Dendritic cell treated with granulocyte-macrophage colony-stimulating factor and Interleukin-4, amounts not matched to agents 40 ng/mL and 50 ng/mL, for 4 days (primary cell): ENCODE results near the gene NEURL2.

Source experiments
- H3K27ac Mint-ChIP-seq: one replicate; pipeline ENCODE4 v1.8.0; 2022; ENCODE audit warnings: mild to moderate bottlenecking, mixed read lengths
- H3K27me3 Mint-ChIP-seq: one replicate; pipeline ENCODE4 v1.8.0; 2022; ENCODE audit warnings: mild to moderate bottlenecking, mixed read lengths
- H3K36me3 Mint-ChIP-seq: one replicate; pipeline ENCODE4 v1.8.0; 2022; ENCODE audit warnings: low read depth, mixed read lengths
- H3K4me1 Mint-ChIP-seq: one replicate; pipeline ENCODE4 v1.8.0; 2022; ENCODE audit warnings: low read depth, mixed read lengths
- H3K4me3 Mint-ChIP-seq: one replicate; pipeline ENCODE4 v1.8.0; 2022; ENCODE audit warnings: mild to moderate bottlenecking, moderate library complexity, mixed read lengths
- H3K9me3 Mint-ChIP-seq: one replicate; pipeline ENCODE4 v1.8.0; 2022; ENCODE audit warnings: mixed read lengths
- intact Hi-C: fragments of 100-400 bp; cut with micrococcal nuclease; formaldehyde crosslinking; loops from one replicate; pipeline ENCODE4 v1.15.0; 2022

The NEURL2 gene

DNA sequence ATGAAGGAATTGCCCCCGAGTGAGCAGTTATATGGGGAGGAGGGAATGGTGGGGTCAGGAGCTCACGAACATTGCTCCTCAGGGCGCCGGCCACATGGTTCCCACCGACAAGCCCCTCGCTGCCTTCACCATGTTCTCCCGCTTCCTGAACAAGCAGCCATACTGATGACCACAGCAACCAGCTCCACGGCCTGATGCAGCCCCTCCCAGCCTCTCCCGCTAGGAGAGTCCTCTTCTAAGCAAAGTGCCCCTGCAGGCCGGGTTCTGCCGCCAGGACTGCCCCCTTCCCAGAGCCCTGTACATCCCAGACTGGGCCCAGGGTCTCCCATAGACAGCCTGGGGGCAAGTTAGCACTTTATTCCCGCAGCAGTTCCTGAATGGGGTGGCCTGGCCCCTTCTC lies 7.3 kb upstream of the NEURL2 start:
- H3K36me3 Mint-ChIP-seq: peaks cover 68% of the 10 kb centered on the region

DNA sequence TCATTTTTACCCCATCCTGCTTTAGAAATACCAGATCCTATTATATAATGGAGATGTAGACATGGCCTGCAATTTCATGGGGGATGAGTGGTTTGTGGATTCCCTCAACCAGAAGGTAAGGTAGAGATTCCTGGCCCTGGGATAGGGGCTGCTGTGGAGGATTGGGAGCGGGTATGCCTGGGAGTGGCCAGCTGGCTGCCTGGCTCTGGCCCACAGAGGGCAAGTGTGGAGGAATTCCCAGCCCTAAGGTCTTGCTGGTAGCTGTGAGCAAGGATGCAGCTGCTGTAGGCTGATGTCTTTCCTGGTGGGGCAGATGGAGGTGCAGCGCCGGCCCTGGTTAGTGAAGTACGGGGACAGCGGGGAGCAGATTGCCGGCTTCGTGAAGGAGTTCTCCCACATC lies 6.7 kb upstream of the NEURL2 start:
- no peak overlapping the region for H3K27ac Mint-ChIP-seq
- intact Hi-C loops: no loop called here
- peaks cover 74% of the 10 kb centered on the region for H3K36me3 Mint-ChIP-seq
- no peaks in the 10 kb centered on the region for H3K27me3 Mint-ChIP-seq
- no peak overlapping the region for H3K4me3 Mint-ChIP-seq
- peaks cover 17% of the 10 kb centered on the region for H3K4me1 Mint-ChIP-seq
- H3K9me3 Mint-ChIP-seq: no peaks in the 10 kb centered on the region

More for the DNA sequence above, 7.3 kb upstream of the NEURL2 start:
- intact Hi-C loops: no loop called here
- Mint-ChIP-seq H3K9me3 (no peaks in the 10 kb centered on the region), H3K4me1 (peaks cover 11% of the 10 kb centered on the region), H3K4me3 (no peak overlapping the region), H3K27ac (no peak overlapping the region), H3K27me3 (no peaks in the 10 kb centered on the region)

DNA sequence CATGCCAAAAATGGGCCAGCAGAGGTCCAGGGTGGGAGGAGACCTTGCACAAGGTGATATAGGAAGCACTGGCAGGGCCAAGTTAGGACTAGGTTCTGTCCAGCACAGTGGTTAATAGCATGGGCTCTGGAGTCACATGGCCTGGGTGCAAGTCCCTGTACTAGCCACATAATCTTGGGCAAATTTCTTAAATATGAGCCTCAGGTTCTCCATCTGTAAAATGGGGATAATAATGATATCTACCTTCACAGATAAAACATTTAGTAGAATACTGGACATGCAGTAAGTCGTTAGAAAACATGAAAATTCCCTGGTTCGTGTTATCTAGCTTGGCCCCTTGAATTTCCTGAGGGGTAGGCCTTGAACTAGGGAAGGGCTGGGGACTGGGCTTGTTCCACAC lies 6.3 kb upstream of the NEURL2 start:
- H3K36me3 Mint-ChIP-seq: peaks cover 78% of the 10 kb centered on the region

DNA sequence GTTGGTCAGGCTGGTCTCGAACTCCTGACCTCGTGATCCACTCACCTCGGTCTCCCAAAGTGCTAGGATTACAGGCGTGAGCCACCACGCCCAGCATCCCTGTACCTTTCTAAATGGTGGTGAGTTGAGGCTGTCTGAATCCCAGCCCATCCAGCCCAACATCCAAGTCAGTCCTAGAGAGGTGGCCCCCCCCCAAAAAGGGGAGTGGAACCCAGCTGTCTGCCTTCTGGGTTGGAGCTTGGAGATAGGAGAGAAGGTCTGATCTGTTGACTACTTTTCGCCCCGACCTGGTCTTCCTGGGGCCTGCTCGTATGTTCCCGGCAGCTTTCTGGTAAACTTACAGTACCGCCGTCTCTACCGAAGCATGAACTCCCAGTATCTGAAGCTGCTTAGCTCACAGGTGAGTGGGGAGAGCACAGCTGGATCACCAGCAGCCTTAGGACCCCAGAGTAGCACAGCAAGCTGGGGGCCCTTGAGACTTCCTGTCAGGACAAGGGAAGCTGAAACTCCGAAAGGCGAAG lies 5.7 kb upstream of the NEURL2 start:
- H3K4me3 Mint-ChIP-seq: no peak overlapping the region
- H3K9me3 Mint-ChIP-seq: no peaks in the 10 kb centered on the region
- no peak overlapping the region for H3K27ac Mint-ChIP-seq
- intact Hi-C loops: no loop called here
- peaks cover 26% of the 10 kb centered on the region for H3K4me1 Mint-ChIP-seq
- H3K36me3 Mint-ChIP-seq: peaks cover 83% of the 10 kb centered on the region
- no peaks in the 10 kb centered on the region for H3K27me3 Mint-ChIP-seq

More for the DNA sequence above, 6.3 kb upstream of the NEURL2 start:
- H3K9me3 Mint-ChIP-seq: no peaks in the 10 kb centered on the region
- peaks cover 21% of the 10 kb centered on the region for H3K4me1 Mint-ChIP-seq
- no peak overlapping the region for H3K27ac Mint-ChIP-seq
- intact Hi-C loops: no loop called here
- H3K4me3 Mint-ChIP-seq: no peak overlapping the region
- no peaks in the 10 kb centered on the region for H3K27me3 Mint-ChIP-seq

DNA sequence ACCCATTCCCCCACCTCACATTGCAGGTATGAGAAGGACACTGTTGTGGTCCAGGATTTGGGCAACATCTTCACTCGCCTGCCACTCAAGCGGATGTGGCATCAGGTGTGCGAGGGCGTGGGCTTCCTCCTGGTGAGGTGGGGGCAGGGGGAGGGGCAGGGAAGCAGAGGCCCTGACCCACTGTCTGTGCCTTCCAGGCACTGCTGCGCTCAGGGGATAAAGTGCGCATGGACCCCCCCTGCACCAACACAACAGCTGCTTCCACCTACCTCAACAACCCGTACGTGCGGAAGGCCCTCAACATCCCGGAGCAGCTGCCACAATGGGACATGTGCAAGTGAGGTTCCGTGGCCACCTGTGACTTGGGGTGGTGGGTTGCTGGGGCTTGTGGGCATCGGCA lies 3.8 kb upstream of the NEURL2 start:
- H3K27ac Mint-ChIP-seq: no peak overlapping the region
- intact Hi-C loops: no loop called here
- peaks cover 89% of the 10 kb centered on the region for H3K36me3 Mint-ChIP-seq
- peaks cover 32% of the 10 kb centered on the region for H3K4me1 Mint-ChIP-seq
- no peaks in the 10 kb centered on the region for H3K9me3 Mint-ChIP-seq
- no peaks in the 10 kb centered on the region for H3K27me3 Mint-ChIP-seq
- no peak overlapping the region for H3K4me3 Mint-ChIP-seq

DNA sequence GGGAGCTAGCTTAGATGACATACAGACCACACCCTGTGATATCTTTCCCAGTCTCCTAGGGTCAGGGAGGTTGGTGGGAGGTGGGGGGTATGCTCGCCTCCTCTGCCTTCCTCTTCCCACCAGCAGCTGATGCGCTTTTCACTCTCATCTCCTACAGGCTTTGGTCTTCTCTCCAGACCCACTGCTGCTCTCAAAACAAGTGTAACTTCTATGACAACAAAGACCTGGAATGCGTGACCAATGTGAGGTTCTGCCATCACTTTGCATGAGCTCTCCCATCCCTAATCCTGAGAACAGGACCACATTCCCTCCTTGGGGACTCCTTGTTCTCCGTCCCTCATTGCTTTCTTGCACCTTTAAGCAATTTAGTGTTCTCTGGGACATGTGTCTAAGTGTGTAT lies 2.8 kb upstream of the NEURL2 start:
- H3K36me3 Mint-ChIP-seq: peaks cover 80% of the 10 kb centered on the region

DNA sequence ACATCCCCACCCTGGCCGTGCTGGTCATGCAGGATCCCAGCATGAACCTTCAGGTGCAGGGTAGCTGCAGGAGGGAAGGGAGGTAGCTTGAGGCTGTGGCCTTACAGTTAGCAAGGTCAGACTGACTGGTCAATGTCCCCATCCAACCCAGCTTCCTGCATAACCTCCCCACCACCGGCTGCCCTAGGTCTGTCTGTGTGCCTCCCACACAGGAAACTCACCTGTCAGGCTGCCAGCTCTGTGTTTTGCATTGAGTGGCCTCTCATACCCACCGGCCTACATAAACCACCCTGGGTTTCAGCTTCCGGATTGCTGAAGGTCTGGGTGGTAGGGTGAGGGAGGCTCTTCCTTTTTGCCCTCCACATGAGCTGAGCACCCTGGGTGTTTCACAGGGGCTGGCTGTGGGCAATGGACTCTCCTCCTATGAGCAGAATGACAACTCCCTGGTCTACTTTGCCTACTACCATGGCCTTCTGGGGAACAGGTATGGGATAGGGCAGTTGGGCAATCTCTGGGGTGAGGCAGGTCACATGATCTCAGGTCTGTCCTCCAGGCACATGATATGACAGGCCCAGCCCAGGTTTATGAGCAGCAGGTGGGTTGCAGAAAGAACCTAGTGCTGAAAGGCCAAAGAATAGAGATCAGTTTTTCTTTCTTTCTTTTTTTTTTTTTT lies 2.0 kb upstream of the NEURL2 start:
- Mint-ChIP-seq H3K27ac (peak overlapping the region; percentile 84), H3K27me3 (no peaks in the 10 kb centered on the region)

More for the DNA sequence above, 2.8 kb upstream of the NEURL2 start:
- peak overlapping the region; percentile 54 for H3K27ac Mint-ChIP-seq
- intact Hi-C loops: no loop called here
- H3K4me3 Mint-ChIP-seq: no peak overlapping the region
- peaks cover 39% of the 10 kb centered on the region for H3K4me1 Mint-ChIP-seq
- no peaks in the 10 kb centered on the region for H3K27me3 Mint-ChIP-seq
- no peaks in the 10 kb centered on the region for H3K9me3 Mint-ChIP-seq

DNA sequence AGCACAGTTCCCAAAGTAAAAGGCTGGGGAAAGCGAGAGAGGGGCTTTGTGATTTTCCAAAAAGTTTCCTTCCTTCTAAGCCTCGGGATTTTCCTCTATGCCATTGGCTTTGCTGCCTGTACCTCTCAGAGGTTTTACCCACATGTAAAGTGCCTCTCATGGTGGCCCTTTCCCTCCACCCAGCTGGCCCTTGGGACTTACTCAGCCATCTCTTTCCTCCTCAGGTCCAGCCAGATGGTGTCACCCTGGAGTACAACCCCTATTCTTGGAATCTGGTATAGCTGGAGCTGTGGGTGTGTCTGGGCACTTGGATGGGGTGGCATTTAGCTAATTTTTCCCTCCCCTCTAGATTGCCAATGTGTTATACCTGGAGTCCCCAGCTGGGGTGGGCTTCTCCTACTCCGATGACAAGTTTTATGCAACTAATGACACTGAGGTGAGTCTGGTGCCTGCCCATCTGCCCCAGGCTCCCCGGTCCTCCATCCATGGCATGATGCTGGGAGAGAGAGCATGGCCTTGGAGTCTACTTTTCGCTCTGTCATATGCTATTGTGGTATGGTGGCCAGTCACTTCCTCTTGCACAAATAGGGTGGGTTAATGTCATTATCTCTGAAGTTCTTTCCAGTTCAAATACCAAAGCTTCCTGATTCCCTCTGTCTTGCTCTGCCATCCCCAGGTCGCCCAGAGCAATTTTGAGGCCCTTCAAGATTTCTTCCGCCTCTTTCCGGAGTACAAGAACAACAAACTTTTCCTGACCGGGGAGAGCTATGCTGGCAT lies 1.2 kb upstream of the NEURL2 start:
- H3K27ac Mint-ChIP-seq: peak overlapping the region; percentile 84
- H3K27me3 Mint-ChIP-seq: no peaks in the 10 kb centered on the region
- H3K4me1 Mint-ChIP-seq: peaks cover 44% of the 10 kb centered on the region
- H3K4me3 Mint-ChIP-seq: peak overlapping the region; percentile 85
- intact Hi-C loops: no loop called here
- no peaks in the 10 kb centered on the region for H3K9me3 Mint-ChIP-seq
- H3K36me3 Mint-ChIP-seq: peaks cover 75% of the 10 kb centered on the region

More for the DNA sequence above, 2.0 kb upstream of the NEURL2 start:
- H3K36me3 Mint-ChIP-seq: peaks cover 76% of the 10 kb centered on the region
- peaks cover 44% of the 10 kb centered on the region for H3K4me1 Mint-ChIP-seq
- intact Hi-C loops: no loop called here
- peak overlapping the region; percentile 85 for H3K4me3 Mint-ChIP-seq
- H3K9me3 Mint-ChIP-seq: no peaks in the 10 kb centered on the region

DNA sequence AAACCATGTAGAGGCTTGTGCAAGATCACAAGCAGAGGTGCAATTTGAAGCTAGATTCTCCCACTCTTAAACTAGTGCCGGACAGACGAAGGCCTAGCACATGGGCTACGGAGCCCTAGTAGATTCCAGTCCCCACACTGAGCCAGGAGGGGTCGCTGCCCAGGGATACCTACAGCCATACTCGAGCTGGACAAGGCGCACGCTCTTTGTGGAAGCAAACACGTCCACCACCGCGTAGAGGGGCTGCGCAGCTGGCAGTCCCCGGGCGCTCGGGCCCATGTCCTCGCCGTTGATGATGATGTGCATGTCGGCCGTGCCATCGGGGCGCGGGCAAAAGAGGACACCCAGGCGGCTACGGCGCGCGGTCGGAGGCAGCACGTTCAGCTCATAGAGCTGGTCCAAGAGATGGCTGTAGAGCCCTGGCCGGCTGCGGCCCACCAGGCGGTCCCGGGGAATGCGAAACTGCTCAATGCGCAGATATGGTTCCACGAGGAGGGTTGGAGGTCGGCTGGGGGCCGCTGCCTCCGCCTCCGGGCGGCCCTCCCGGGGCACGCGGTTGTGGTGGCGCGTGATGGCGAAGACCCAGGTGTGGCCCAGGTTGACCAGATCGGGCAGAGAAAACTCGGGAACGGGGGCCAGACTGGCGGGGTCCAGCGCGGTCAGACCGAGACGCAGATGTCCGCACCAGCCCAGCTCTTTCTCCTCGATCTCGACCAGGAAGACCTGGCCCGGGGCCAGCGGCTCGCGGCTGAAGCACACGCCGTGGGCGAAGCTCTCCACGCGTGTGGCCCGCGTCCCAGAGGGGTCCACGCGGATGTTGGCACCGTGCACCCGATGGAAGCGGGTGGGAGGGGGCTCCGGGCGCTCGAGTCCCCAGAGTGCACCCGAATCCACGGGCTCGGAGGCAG lies 677 bp downstream of the NEURL2 start:
- peaks cover 46% of the 10 kb centered on the region for H3K4me1 Mint-ChIP-seq
- peaks cover 69% of the 10 kb centered on the region for H3K36me3 Mint-ChIP-seq
- H3K4me3 Mint-ChIP-seq: peak overlapping the region; percentile 85
- H3K27me3 Mint-ChIP-seq: no peaks in the 10 kb centered on the region
- no peaks in the 10 kb centered on the region for H3K9me3 Mint-ChIP-seq
- intact Hi-C loops: loop anchor here (1.0 kb wide), 1 partner anchor 44 kb away; the partner anchor contains the start of gene PCIF1
- peak overlapping the region; percentile 84 for H3K27ac Mint-ChIP-seq

DNA sequence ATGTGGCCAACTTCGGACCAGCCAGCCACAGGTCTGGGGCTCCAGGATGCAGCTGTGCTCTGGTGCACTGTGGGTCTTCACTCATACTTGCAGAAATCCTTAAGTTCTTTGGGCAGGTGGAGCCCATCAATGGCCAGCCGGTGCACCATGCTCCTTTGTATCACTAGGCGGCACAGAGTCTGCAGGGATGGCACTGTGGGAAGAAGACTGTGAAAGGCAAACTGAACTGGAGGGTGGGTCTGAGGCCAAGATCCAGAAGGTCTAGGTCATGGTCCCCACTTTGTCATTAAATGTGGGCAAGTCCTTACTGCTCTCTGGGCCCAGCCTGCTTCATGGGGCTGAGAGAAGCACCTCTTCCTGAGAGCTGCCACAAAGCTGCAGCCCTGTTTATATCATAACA lies 2.3 kb downstream of the NEURL2 start:
- Mint-ChIP-seq H3K27ac (no peak overlapping the region), H3K4me1 (peaks cover 52% of the 10 kb centered on the region)

DNA sequence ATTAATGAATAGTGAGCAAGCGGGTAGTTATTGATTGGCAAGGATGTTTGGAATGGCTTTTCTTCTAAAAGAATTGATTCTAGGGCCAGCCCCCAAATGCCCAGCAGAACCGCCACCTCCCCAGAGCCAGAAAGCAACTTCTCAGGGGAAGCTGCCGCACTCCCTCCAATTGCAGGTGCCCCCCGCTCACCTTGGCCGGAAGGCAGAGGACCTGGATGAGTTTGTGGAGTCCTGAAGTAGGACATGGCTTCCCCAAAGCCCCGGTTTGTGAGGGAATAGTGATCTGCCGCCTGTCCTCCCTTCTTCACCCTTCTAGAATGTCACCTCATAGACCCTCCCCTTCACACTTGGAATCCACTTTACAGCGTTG lies 3.7 kb downstream of the NEURL2 start, which contains the start of gene SPATA25:
Gene SPATA25 (minus strand): TSS at position 277 of the 370 bp plus-strand sequence. CDS start 32 bp downstream, at position 245.
- Mint-ChIP-seq H3K36me3 (peaks cover 59% of the 10 kb centered on the region), H3K9me3 (no peaks in the 10 kb centered on the region), H3K4me1 (peaks cover 53% of the 10 kb centered on the region), H3K27me3 (no peaks in the 10 kb centered on the region), H3K27ac (no peak within 1 kb of the TSS), H3K4me3 (no peak within 1 kb of the TSS)
- intact Hi-C loops: loop anchor here (10.0 kb wide), 1 partner anchor 83 kb away; no protein-coding TSS in a partner anchor

More for the DNA sequence above, 2.3 kb downstream of the NEURL2 start:
- Mint-ChIP-seq H3K9me3 (no peaks in the 10 kb centered on the region), H3K36me3 (peaks cover 59% of the 10 kb centered on the region), H3K4me3 (no peak overlapping the region), H3K27me3 (no peaks in the 10 kb centered on the region)
- intact Hi-C loops: loop anchor here (10.0 kb wide), 1 partner anchor 84 kb away; no protein-coding TSS in a partner anchor

DNA sequence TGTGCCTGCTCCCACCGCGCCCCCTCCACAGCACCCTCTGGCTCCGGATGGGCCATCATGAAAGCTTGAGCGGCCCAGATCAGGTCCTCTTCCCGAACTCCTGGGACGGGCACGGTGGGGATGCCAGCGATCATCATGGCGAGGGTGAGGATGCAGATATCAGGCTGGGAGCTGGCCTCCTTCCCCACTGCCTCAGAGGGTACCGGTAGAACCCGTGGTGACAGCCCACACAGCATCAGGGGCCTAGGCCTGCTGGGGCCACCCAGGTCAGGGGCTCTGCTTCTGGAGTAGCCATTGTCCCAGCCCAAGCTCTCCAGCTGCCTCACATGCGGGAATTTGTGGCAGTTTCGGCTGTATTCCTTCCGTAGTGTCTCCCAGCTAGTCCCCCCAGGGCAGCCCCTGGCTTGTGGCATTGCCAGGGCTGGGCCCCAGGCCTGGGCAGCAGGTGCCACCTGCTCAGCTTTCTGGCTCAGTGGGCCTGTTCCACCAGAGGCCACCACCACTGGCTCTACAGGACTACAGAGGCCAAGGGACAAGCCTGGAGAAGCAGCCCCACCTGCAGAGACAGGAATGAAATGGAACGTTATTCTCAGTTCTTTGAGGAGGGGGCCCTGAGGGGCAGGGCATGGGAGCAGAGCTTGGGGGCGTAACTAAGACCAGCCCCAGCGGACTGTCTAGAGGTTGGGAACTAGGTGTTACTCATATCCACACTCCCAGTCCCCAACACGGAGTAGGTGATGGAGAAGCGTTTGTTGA lies 4.2 kb downstream of the NEURL2 start:
- Mint-ChIP-seq H3K4me1 (peaks cover 52% of the 10 kb centered on the region), H3K9me3 (no peaks in the 10 kb centered on the region), H3K27ac (no peak overlapping the region), H3K27me3 (no peaks in the 10 kb centered on the region), H3K36me3 (peaks cover 57% of the 10 kb centered on the region), H3K4me3 (no peak overlapping the region)
- intact Hi-C loops: loop anchor here (10.0 kb wide), 1 partner anchor 82 kb away; no protein-coding TSS in a partner anchor

DNA sequence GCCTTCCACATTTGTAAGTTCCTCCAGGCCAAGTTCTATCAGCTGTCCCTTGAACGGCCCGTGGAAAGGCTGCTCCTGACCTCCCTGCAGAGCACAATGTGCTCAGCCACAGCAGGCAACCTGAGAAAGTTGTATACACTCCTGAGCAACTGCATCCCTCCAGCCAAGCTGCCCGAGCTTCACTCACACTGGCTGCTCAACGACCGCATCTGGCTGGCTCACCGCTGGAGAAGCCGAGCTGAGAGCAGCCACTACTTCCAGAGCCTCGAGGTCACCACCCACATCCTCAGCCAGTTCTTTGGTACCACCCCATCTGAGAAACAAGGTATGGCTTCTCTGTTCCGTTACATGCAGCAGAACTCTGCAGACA lies 7.9 kb downstream of the NEURL2 start:
- Mint-ChIP-seq H3K4me1 (peaks cover 39% of the 10 kb centered on the region), H3K9me3 (no peaks in the 10 kb centered on the region), H3K36me3 (peaks cover 48% of the 10 kb centered on the region), H3K4me3 (no peak overlapping the region), H3K27ac (no peak overlapping the region), H3K27me3 (no peaks in the 10 kb centered on the region)
- intact Hi-C loops: loop anchor here (10.0 kb wide), 1 partner anchor 78 kb away; no protein-coding TSS in a partner anchor
